B cell (primary cell): Measurements from ENCODE around the gene NME3. TPM values are rescaled to one million over a fixed set of nuclear protein-coding genes. Genes with fewer than 3 reads are reported as not detected.

Experiments
- ATAC-seq: fragments of 200-7000 bp; cut with Tn5 transposase; one replicate; pipeline ENCODE4 v1.10.0; 2021; ENCODE audit warnings: low read depth, mild to moderate bottlenecking, moderate number of reproducible peaks, moderate library complexity
- CTCF ChIA-PET: fragments of 350-600 bp; sonication (Branson Sonifier 250); formaldehyde crosslinking; loops from one replicate; lab custom pipeline; 2021; ENCODE audit warnings: antibody characterized with exemption, inconsistent platforms; lab: Charles Lee
- POLR2A ChIA-PET: fragments of 350-600 bp; sonication (Branson Sonifier 250); formaldehyde crosslinking; loops from one replicate; lab custom pipeline; 2021; ENCODE audit warnings: antibody characterized with exemption; lab: Charles Lee
- DNase-seq: peaks from one replicate; pipeline ENCODE4 v3.0.0; 2013
- H2AFZ ChIP-seq: 2 replicates; pipeline ENCODE4 v1.6.1; 2012; ENCODE audit warnings: mild to moderate bottlenecking, low read depth, low read length; ENCODE audit not compliant: insufficient read depth, poor library complexity, severe bottlenecking
- H3K27ac ChIP-seq, 2 donors: 1 replicate in 1 of 2; 2 replicates in 1 of 2; pipeline ENCODE4 v1.5.1; 2012 to 2013; ENCODE audit warnings: low read length in 2 of 2, mild to moderate bottlenecking in 2 of 2, moderate library complexity in 1 of 2
- H3K27me3 ChIP-seq, 4 experiments: fragments of 200-600 bp in 1 of 4; sonication (generic) in 1 of 4; replicated peaks in 1 of 4; 1 replicate in 2 of 4; 2 replicates in 2 of 4; pipeline versions ENCODE4 v1.6.1 to v1.7.0; 2013 to 2016; ENCODE audit warnings: low read length in 3 of 4, mild to moderate bottlenecking in 2 of 4, mixed read lengths in 1 of 4, moderate library complexity in 1 of 4; ENCODE audit not compliant: insufficient read depth in 4 of 4, control insufficient read depth in 3 of 4; ENCODE audit errors: control extremely low read depth in 1 of 4
- H3K36me3 ChIP-seq, 2 experiments: replicated peaks in 1 of 2; 1 replicate in 1 of 2; 2 replicates in 1 of 2; pipeline versions ENCODE4 v1.6.1 to v1.7.1; 2013; ENCODE audit warnings: low read length in 1 of 2; ENCODE audit not compliant: insufficient read depth in 2 of 2, control insufficient read depth in 1 of 2; ENCODE audit errors: control extremely low read depth in 1 of 2, extremely low read depth in 1 of 2
- H3K4me1 ChIP-seq, 2 donors: fragments of 200-600 bp in 1 of 2; sonication (generic) in 1 of 2; 1 replicate in 1 of 2; 2 replicates in 1 of 2; pipeline versions ENCODE4 v1.5.1 to v1.6.1; 2013 to 2017; ENCODE audit warnings: low read length in 2 of 2; ENCODE audit not compliant: control insufficient read depth in 2 of 2, insufficient read depth in 2 of 2
- H3K4me2 ChIP-seq: replicated peaks from 2 replicates; pipeline ENCODE3; 2012; ENCODE audit warnings: mild to moderate bottlenecking, low read depth, low read length; ENCODE audit not compliant: poor library complexity, severe bottlenecking
- H3K4me3 ChIP-seq, 5 experiments: fragments of 200-600 bp in 1 of 5; sonication (generic) in 1 of 5; 1 replicate in 3 of 5; 2 replicates in 2 of 5; pipeline versions ENCODE4 v1.5.1 to v1.7.0; 2011 to 2016; ENCODE audit warnings: low read length in 4 of 5, mild to moderate bottlenecking in 4 of 5, low read depth in 2 of 5, control low read depth in 1 of 5, moderate library complexity in 1 of 5; ENCODE audit not compliant: insufficient read depth in 1 of 5; ENCODE audit errors: control extremely low read depth in 1 of 5, extremely low read depth in 1 of 5
- H3K79me2 ChIP-seq: fragments of 200-600 bp; sonication (generic); one replicate; pipeline ENCODE4 v1.6.0; 2016; ENCODE audit warnings: low read length; ENCODE audit not compliant: control insufficient read depth, insufficient read depth
- H3K9ac ChIP-seq: fragments of 200-600 bp; sonication (generic); 2 replicates; pipeline ENCODE4 v1.6.1; 2017; ENCODE audit warnings: mild to moderate bottlenecking, low read length, moderate library complexity
- H3K9me3 ChIP-seq, 3 donors: one replicate each; pipeline versions ENCODE4 v1.6.1 to v1.7.1; 2013; ENCODE audit warnings: low read length in 2 of 3; ENCODE audit not compliant: control insufficient read depth in 2 of 3, insufficient read depth in 1 of 3; ENCODE audit errors: control extremely low read depth in 1 of 3
- H4K20me1 ChIP-seq: 2 replicates; pipeline ENCODE4 v1.6.0; 2012; ENCODE audit warnings: mild to moderate bottlenecking, low read length; ENCODE audit not compliant: insufficient read depth, control insufficient read depth, poor library complexity, severe bottlenecking
- H3K27ac Mint-ChIP-seq: one replicate; pipeline ENCODE4 v1.8.0; 2021; ENCODE audit warnings: mixed read lengths
- H3K27me3 Mint-ChIP-seq: one replicate; pipeline ENCODE4 v1.8.0; 2021; ENCODE audit warnings: mixed read lengths
- H3K4me1 Mint-ChIP-seq: one replicate; pipeline ENCODE4 v1.8.0; 2021; ENCODE audit warnings: mixed read lengths
- H3K4me3 Mint-ChIP-seq: one replicate; pipeline ENCODE4 v1.8.0; 2021; ENCODE audit warnings: mixed read lengths
- H3K9me3 Mint-ChIP-seq: one replicate; pipeline ENCODE4 v1.8.0; 2022; ENCODE audit warnings: mixed read lengths; ENCODE audit not compliant: insufficient read depth
- CTCF ChIP-seq: fragments of 200-600 bp; IDR thresholded peaks from one replicate; pipeline ENCODE4 v1.8.0; 2022; ENCODE audit warnings: antibody characterized with exemption, mild to moderate bottlenecking
- EZH2 ChIP-seq: IDR thresholded peaks from 2 replicates; pipeline ENCODE4 v1.6.1; 2012; ENCODE audit warnings: borderline replicate concordance, low read depth, mild to moderate bottlenecking, moderate library complexity, low read length; ENCODE audit not compliant: insufficient read depth, poor library complexity, severe bottlenecking
- WGBS: methylation state at CpG from one replicate; pipeline ENCODE4 v1.1.5; 2013; ENCODE audit warnings: missing lambda C conversion rate; ENCODE audit not compliant: insufficient coverage; 5-methylcytosine and 5-hydroxymethylcytosine counted together
- intact Hi-C: fragments of 100-400 bp; cut with micrococcal nuclease; formaldehyde crosslinking; loops from one replicate; pipeline ENCODE4 v1.10.0; 2022
- polyA plus RNA-seq: library from polyadenylated mRNA; depleted of rRNA; stranded (reverse); fragments of >200 nt; gene quantifications from 2 replicates; pipeline ENCODE4 v1.2.3, GENCODE V29; 2012
- total RNA-seq, 2 donors: library from RNA; stranded (reverse); fragments of 120-200 nt in 1 of 2; gene quantifications; 1 replicate in 1 of 2; 2 replicates in 1 of 2; pipeline versions ENCODE4 v1.2.3 to v1.2.4, GENCODE V29; 2013 to 2022

NME3 gene
- total and polyA plus RNA-seq, 2 donors (not counting 1 experiment from before 2014, with no cell fraction given), result 63.2 to 150 TPM

GRCh38 chr16:1778200-1779179 is 7.1 kb upstream of the NME3 start:
- Histone ChIP-seq H2AFZ (no peak overlapping the region), H3K27me3 (no peaks in the 10 kb centered on the region), H3K4me3 (no peak overlapping the region), H3K36me3 (peaks cover 0 to 29% of the 10 kb centered on the region in 2 experiments), H3K4me1 (peaks cover 21 to 40% of the 10 kb centered on the region in 2 donors), H3K27ac (no peak overlapping the region), H4K20me1 (peaks cover 73% of the 10 kb centered on the region), H3K4me2 (no peak overlapping the region), H3K79me2 (peaks cover 51% of the 10 kb centered on the region), H3K9ac (no peak overlapping the region), H3K9me3 (no peaks in the 10 kb centered on the region)
- no peak for DNase-seq
- ATAC-seq, result no peak
- H3K27me3 Mint-ChIP-seq, result no peaks in the 10 kb centered on the region
- WGBS, result 94% methylated on average over 32 of the region's 34 CpGs
- ChIA-PET POLR2A (no interaction called here), CTCF (interaction anchor here (1.3 kb wide), 1 partner anchor 68 kb away, joined by 3 read pairs; no protein-coding TSS in a partner anchor)
- H3K4me3 Mint-ChIP-seq, result no peak overlapping the region
- H3K27ac Mint-ChIP-seq, result peak overlapping the region; percentile 32
- intact Hi-C loops, result no loop called here
- TF ChIP-seq EZH2, result no peak
- no peak for TF ChIP-seq CTCF
- H3K4me1 Mint-ChIP-seq, result peaks cover 32% of the 10 kb centered on the region
- H3K9me3 Mint-ChIP-seq, result no peaks in the 10 kb centered on the region
